NCI-H69 (cell line): Measurements from ENCODE around the gene GSTA5.
"Not testable (repeated sequence)": the region's sequence is repeated elsewhere in the genome, so short reads cannot be mapped to it uniquely, and the experiment has no call there.

ENCODE experiments used
- DNase-seq: peaks from one replicate; lab custom pipeline; 2025; lab: John Stamatoyannopoulos, UW

The GSTA5 gene

GRCh38 chr6:52840763-52841585 is at the start of gene GSTA5:
GSTA5 (minus strand) TSS chr6:52840813.
- DNase-seq, result no peak

GRCh38 chr6:52890018-52890417 is 49.4 kb upstream of the GSTA5 start:
- DNase-seq, result no peak

- no peak for DNase-seq
Observed at GRCh38 chr6:52887910-52888524, 47.4 kb upstream of the GSTA5 start.

GRCh38 chr6:52881996-52882841 is 41.6 kb upstream of the GSTA5 start:
- peak; percentile 86 for DNase-seq

GRCh38 chr6:52881662-52881995 is 41.0 kb upstream of the GSTA5 start:
- DNase-seq, result no peak

- no peak for DNase-seq
Observed at GRCh38 chr6:52877786-52878185, 37.2 kb upstream of the GSTA5 start.

GRCh38 chr6:52877168-52877567 is 36.6 kb upstream of the GSTA5 start:
- no peak for DNase-seq

- DNase-seq, result peak; percentile 52
Observed at GRCh38 chr6:52876056-52876787, 35.6 kb upstream of the GSTA5 start.

- no peak for DNase-seq
Observed at GRCh38 chr6:52872031-52872430, 31.4 kb upstream of the GSTA5 start.

GRCh38 chr6:52871621-52872020 is 31.0 kb upstream of the GSTA5 start:
- DNase-seq, result no peak

GRCh38 chr6:52870335-52871091 is 29.9 kb upstream of the GSTA5 start:
- not testable (repeated sequence) for DNase-seq

- DNase-seq, result not testable (repeated sequence)
Observed at GRCh38 chr6:52868899-52869298, 28.3 kb upstream of the GSTA5 start.

- DNase-seq, result no peak
Observed at GRCh38 chr6:52868240-52868639, 27.6 kb upstream of the GSTA5 start.

- peak; percentile 27 for DNase-seq
Observed at GRCh38 chr6:52861151-52861550, 20.5 kb upstream of the GSTA5 start.

GRCh38 chr6:52858416-52858815 is 17.8 kb upstream of the GSTA5 start:
- no peak for DNase-seq

- peak; percentile 66 for DNase-seq
Observed at GRCh38 chr6:52856137-52856536, 15.5 kb upstream of the GSTA5 start.

- no peak for DNase-seq
Observed at GRCh38 chr6:52849137-52849536, 8.5 kb upstream of the GSTA5 start.

- DNase-seq, result no peak
Observed at GRCh38 chr6:52846002-52846401, 5.4 kb upstream of the GSTA5 start.

- DNase-seq, result no peak
Observed at GRCh38 chr6:52843605-52844004, 3.0 kb upstream of the GSTA5 start.

GRCh38 chr6:52839124-52840055 is 1.2 kb downstream of the GSTA5 start:
- DNase-seq, result peak; percentile 79
